ENCODE results near the gene KCTD16.

Gene KCTD16

DNA sequence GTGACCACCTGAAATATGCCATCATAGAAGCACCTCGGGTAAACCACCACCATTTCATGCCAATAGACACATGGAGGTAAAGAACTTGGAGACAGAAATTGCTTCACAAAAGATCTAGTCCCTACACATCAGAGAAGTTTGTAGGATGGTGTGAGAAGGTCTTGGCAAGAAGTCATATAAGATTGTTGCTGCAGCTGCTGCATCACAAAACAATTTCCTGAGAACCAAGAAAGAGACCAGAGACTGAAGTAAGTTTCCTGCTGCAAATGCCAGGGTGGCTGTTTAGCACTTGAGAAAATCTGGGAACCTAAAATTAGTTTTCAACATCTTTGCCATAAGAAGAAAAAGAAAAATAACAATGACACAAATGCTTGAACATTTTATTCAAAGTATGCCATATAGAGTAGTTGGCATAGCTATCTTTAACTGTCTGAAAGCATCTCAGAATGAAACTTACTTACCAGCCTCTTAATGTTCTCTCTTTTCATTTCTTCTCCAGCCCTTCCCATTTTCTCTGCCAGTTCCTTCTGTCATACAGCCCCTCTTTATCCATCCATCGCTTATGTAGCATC lies 114.3 kb downstream of the KCTD16 start:
- DNase-seq (ENCODE audit: low spot score), result no peak

DNA sequence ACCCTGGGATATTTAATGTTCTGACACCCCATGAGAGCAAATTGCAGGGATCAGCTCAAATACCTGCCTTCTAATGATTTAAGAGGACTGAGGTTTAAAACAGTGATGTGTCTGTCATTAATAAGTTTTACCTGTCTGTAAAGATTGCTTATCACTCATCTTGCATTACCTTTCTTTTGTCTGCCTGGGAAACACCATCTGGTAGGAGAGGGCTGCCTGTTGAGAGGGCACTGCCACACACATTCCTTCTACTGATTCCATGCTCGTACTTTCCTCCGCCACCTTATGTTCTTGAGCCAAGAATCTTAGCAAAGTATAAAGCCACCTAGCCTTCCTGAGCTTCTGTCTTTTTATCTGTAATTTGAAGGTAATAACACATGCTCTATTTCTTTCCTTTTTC lies 118.6 kb downstream of the KCTD16 start:
- no peak for DNase-seq (ENCODE audit: low spot score)

DNA sequence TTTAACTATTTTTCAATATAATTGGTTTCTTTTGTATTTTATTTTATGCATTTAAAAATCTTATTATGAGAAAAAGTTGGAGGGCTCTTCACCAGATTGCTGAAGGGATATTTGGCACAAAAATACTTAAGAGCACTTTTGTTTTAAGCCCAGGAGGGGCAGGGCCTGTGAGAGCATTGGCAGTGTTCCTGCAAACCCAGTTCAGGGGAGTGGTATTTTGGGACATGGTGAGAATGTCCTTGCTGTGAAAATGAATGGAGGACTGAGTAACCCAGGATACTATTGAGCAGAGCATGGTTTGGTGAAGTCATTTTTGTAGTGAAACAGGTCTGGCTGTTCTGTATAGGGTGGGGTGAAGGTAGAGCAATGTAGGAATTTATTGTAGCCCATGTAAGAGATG lies 121.4 kb downstream of the KCTD16 start:
- DNase-seq (ENCODE audit: low spot score), result no peak

DNA sequence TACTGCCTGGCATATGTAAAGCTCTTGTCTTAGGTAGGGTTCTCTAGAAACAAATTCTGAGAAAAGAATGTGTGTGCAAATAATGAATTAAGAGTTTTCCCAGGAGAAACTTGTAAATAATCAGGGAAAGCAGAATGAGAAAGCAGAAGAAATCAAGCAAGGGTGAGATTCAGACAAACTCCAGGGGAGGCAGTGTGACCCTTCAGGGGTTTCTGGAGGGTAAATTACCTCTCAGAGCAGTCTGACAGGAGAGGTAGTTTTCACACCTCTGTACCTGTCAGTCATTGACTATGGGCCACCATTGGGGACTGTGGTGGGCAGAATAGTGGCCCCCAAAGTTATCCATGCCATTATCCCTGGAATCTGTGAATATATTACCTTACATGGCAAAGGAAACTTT lies 124.6 kb downstream of the KCTD16 start:
- DNase-seq (ENCODE audit: low spot score), result no peak

DNA sequence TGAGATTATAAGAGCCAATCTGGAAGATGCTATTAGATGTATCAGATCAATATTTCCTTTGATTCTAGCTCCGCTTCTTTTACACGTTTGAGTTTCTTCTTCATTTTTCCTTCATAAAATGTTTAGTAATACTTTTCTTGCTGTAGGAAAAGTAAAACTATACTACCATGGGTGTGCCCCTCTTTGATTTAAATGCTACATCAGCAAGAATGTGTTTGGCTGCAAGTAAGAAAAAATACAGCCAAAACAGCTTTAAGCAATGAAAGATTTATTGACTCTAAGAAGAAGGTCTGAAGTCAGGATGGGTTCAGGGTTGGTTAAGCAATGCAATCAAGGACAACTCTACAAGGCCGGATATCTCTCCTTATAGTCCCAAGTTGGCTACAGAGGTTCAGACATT lies 126.4 kb downstream of the KCTD16 start:
- no peak for DNase-seq (ENCODE audit: low spot score)

DNA sequence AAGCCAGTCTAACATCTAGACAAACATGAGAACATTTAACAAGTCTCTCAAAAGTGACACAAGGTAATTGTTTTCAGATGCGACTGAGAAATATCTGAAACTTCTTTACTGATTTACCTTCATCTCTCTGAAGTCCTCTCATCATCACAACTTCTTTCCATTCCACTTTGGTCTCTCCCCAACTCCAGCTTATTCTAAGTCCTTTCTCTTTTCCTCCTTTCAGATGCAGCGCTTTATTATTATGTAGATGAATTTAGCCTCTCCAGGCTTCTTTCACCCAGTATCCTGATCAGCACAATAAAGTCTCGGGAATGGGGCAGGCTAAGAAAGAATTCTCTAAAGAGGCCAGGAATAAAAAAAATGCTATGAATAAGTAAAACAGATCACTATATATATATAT lies 128.0 kb downstream of the KCTD16 start:
- no peak for DNase-seq (ENCODE audit: low spot score)

DNA sequence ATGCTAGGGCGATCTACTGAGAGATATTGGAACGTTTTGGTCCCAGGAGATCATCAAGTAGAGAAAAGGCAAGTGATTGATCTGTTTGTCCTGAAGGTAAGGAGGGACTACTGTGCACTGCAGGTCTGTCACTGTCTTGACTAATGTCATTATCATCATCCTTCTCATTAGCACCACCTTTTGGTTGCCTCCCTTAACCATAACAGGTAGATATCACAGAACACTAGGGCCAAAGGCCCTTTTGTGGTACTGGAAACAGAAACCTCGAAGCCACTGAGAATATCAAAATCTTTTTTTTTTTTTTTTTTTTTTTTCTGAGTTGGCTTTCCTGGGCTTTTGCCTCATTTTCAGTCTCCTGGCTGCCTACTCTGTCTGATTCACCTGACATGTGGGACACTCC lies 134.0 kb downstream of the KCTD16 start:
- DNase-seq (ENCODE audit: low spot score), result no peak

DNA sequence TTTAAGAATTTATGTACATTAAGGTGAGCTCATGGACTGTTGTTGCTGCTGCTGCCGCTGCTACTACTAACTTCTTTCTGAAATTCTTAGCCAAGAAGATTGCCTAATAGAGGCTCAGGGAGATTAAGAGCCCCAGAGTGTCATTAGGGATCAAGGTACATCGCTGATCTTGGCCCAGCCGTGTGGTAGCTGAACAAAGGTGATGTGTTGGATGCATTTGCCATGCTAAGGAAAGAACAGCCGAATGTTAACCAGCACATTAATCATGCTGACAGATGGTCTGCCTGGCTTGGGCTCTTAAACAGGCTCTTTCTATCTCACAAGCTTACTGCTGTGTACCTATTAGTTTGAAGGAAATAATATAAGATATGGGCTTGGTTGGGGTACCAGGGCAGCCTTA lies 137.1 kb downstream of the KCTD16 start:
- no peak for DNase-seq (ENCODE audit: low spot score)

DNA sequence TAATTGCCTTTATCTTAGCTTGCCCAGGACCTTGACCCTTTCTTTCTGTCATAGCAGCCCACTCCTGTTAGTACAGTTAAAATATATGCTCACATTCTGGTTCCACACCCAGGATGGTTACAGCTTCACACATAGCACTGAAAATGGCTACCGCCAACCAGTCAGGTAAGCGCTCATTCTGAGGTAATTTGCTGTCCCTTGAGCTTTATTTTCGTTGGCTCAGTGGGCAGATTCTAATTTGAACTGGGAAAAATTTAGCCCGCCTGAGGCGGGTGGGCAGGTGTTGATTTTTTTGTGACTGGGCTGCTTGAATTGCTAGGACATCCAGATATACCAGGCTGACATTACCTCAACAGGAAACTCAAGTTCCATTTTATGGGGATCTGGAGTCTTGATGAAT lies 137.5 kb downstream of the KCTD16 start:
- no peak for DNase-seq (ENCODE audit: low spot score)

DNA sequence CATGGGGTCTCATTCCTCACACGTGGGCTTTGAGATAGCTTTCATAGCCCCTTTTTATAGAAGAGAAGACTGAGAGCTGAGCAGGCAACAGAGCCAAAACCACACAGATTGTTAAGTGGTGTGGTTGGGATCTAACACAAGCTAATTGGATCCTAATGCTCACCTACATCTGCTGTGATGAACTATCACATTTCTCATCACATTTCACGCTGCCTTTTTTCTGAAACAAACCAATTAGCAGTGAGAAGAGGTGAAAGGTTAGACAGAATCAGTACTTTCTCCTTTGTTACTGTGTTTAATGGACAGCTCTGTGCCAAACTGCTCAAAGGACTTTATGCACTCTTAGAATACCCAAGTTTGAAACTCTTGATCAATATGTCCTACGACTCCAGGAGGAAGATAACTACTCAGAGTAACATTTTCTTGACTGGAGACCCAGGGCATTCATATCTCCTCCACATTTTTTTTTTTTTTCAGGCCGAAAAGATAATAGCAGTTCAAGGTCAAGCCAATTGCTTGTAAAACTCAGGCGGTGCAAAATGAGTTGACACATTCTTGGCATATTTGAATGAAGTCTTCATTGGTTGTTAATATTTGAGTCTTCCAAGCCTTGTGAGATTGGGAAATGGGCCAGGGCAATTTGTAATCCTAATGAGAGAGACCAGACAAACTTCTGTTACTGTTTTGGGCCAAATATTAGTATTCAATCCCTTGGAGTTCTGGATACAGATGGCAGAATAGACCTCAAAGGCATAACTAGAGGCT lies 138.4 kb downstream of the KCTD16 start:
- no peak for DNase-seq (ENCODE audit: low spot score)

DNA sequence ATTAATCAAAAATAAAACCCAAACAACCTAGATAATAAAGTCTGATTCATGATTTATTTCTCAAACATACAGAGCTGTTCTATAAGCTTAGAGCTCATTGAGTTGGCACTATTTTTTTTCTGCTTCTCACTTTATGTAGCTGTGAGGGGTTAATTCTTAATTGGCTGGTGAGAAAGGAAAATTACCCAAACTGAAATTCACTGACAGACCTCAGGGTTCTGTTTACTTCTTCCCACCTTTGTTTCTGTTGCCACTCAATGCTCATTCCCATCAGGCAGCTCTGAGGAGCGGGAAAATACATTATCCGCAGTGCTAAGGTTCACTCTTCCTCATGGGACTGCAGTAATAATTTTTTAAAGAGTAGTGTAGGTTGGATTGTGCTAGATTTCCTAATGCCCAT lies 139.9 kb downstream of the KCTD16 start:
- no peak for DNase-seq (ENCODE audit: low spot score)

DNA sequence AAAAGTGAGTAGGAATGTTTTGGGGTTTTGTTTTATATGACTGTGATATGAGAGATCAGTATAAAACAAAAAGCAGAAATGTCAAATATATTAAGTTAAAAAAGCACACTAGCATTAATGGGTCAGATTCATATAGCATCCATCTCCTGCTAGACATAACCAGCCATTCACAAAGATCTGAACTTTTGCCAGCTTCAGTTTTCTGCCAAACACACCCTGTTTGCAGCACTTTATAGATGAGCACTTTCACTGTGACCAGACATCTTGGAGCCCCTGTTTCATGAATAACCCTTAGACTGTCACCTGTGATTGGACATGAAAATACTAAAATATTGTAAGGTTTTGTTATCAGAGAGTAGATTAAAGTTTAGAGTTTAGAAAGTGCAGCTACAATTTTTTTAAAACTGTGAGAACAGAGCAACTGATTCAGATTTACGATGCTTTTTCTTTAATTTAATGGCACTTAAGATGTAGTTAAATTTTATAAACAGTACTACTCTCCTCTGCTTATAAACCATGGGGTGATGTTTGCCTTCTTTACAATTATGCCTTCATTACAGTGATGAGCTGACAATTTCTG lies 142.6 kb downstream of the KCTD16 start:
- DNase-seq (ENCODE audit: low spot score), result no peak

DNA sequence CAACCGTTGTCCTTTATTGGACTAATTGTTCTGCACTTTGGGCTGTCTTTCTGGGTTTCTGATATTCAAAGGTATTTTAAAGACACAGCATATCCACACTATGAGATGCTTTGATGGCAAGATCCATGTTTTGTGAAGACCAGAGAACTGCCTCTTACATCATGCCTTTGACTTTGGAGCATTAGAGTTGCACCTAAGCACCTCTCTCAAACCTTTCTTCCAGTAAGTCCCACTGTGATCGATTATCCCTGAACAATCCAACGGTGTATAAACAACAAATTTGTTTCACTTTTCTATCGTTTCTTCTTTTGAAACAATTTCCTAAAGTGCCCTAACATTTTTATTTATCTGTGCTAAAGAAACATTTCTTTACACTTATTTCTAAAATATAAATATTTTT lies 144.4 kb downstream of the KCTD16 start:
- no peak for DNase-seq (ENCODE audit: low spot score)

DNA sequence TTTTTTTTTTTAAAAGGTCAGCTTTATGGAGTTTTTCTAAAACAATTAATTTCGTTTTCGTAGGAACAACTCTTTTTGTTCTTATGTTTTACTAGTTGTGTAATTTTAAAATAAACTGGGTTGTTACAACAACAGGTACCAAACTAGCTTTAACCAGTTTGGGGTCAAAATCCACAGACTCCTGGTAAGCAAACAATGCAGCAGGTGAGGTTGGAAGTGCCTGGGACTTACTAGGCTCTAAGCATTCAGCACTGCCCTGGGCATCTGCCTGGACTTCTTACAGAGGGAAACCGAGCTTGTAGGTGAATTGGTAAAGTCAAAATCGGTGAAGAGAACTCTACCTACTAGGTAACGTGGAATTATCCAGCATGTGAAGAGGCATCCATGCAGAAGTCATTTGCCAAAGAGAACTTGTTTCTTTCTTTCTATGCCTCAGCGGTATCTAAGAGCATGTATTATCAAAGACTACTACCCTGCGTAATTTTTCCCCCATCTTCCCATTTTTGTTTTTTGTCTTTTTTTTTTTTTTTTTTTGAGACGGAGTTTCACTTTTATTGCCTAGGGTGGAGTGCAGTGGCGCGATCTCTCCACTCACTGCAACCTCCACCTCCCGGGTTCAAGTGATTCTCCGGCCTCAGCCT lies 145.4 kb downstream of the KCTD16 start:
- DNase-seq (ENCODE audit: low spot score), result no peak

DNA sequence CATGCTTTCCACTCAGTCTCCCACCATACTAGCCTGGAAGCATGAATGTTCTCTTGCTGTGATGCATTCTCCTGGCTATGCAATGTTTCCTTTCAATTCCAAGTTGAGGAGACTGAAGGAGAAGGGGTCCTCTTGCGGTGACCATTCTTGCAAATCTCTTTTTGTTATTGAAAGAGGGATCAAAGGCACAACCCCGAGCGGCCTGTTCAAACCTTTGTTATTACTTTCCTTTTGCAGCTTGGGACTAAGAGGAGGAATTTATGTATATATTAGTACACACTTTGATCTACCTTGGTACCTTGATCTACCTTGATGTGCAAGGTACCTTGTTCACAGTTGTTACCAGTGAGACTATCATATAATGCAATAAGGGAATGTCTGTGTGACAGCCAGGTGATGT lies 147.3 kb downstream of the KCTD16 start:
- no peak for DNase-seq (ENCODE audit: low spot score)

DNA sequence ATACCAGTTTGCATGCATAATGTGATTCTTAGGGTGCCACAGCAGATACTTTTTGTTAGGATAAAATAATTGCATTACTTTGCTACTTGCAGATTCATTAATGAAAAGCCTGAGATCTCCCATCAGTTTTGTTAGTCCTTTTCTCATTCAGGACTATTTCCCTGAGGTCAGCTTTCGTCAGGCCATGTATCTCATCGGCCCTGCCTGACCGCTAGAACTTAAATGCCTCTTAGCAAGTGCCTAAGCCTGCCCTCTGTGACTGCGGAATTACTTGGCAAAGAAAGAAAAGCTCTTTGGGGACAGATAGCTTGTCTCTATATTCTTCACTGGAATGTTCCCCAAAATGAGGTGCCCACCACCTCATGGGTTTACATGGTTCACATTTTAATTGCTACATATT lies 147.8 kb downstream of the KCTD16 start:
- no peak for DNase-seq (ENCODE audit: low spot score)

DNA sequence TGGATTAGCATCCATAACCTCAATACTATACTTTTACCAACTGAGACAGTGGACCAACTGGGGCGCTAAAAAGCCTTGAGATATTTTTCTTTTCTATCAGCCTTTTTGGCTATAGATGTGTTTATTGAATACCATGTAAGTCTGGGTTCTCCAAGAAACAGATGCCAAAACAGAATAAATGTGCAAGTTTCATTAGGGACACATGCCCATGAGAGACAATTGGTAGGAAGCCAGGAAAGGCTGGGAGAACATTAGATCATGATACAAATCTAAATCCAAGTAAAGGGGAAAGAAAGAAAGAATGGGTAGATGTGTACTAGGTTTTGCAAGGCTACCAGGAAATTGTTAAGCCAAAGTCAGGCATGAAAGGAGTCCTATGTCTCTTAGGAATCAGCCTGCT lies 152.5 kb downstream of the KCTD16 start:
- DNase-seq (ENCODE audit: low spot score), result no peak

DNA sequence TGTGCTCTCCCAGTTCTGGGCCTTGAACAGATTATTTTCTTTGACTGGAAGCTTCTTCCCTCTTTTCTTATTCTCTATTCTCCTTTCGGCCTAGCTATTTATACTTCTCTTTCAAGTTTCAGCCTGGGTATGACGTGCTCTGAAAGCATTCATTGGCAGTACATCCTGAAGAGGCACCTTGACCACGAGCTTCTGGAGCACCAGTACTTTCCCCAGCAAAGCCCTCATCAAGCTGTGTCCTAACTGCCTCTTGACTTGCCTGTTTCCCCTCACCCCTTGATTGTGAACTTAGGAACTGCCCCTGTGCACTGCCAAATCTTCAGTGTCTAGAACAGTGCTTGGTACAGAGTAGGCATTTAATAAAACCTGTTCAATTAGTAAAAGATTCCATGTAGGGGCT lies 154.9 kb downstream of the KCTD16 start:
- DNase-seq (ENCODE audit: low spot score), result no peak

DNA sequence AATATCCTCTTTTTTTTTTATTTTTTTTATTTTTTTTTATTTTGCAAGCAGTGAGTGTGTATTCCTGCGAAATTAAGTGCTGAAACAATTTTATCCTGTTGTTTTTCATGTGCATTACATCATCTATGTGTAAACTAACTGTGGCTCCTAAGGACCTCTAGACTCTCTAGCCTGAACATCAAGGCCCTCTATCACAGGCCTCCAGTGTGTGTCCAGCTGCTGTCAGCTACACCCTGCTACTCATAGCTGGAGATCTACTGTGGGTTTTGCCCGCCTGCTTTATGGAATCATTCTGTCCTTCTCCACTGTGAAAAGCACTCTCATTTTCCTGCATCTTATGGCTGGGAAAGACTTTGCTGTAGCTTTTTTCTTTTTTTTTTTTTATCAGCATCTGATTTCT lies 157.8 kb downstream of the KCTD16 start:
- DNase-seq (ENCODE audit: low spot score), result no peak

DNA sequence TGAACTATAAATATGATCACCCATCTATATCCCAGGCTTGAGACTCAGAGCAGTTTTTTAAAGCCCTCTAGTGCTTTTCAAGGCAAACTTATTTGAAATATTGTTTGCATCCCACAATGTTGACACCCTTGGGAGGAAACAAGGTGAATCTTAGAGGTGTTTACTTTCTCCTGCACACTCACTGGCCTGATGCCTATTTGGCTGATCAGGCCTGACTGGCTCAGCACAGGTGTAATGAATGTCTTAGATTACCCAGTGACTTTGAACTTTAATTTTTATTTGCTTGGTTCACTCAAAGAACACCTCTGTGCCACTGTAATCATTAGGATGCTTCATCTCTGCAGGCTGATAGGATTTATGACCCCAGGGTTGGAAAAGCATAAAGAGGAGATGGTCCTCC lies 158.3 kb downstream of the KCTD16 start:
- no peak for DNase-seq (ENCODE audit: low spot score)

DNA sequence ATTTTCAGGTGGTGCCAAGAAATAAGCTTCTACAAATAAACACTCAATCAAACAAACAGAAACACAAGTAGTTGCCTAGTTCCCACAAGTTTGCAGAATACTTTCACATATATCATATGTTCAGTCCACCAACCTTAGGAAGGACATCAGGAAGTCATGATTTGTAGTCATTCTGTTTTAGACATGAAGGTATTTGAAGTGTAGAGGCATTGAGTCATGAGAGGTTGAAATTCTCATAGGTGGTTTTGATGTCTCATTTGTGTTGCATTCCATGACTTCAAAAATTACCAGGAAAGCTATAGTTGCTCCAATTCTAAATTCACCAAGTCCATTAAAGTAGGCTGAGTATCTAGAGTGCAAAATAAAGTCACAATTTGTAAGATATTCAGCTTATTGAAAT lies 159.0 kb downstream of the KCTD16 start:
- no peak for DNase-seq (ENCODE audit: low spot score)

DNA sequence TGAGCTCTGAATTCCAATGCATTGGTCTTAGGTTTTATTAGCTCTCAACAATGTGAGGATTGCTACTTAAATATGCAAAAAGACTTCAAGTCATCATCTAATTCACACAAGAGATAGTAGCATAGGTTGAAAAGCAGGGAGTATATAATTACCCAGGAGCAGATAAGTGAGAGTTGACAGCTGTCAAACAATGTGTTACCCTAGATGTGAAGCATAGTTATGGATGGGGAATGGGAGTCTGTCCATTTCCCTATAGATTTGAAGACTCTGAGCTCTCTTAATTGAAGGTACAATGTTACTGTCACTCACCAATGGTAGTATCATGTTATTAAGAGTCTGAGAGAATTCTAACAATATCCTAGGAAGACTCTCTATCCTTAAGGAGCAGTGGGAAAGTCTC lies 160.7 kb downstream of the KCTD16 start:
- DNase-seq (ENCODE audit: low spot score), result no peak

DNA sequence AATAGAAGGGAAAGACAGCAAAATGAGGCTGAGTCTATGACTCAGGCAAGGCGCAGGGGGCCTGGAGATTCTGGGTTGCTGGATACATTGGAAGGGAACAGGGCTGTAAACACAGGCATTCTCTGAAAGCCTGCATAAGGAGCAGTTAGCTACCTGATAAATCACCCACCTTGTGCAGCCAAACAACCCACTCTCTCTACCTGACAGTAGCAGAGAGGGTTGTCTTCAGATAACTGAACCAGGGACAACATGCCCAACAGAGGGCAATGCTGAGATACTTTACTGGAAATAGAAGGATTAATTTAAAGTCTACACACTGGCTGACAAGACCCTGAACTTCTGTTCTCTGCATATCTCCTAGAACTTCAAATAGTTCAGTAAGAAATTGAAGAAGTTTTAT lies 161.6 kb downstream of the KCTD16 start:
- no peak for DNase-seq (ENCODE audit: low spot score)
